Liver (tissue), 9 donors: ENCODE measurements around the gene FCN1. TPM values are rescaled to one million over a fixed set of nuclear protein-coding genes. Genes with fewer than 3 reads are reported as not detected.

Experiments
- DNase-seq: peaks from one replicate; pipeline ENCODE4 v3.0.0-alpha.2; 2017; ENCODE audit warnings: low spot score
- H3K27ac ChIP-seq, 2 donors: one replicate each; pipeline ENCODE4 v1.7.0; 2013; ENCODE audit warnings: inconsistent platforms in 2 of 2, low read length in 2 of 2, control low read depth in 1 of 2, low read depth in 1 of 2, mild to moderate bottlenecking in 1 of 2
- H3K27me3 ChIP-seq, 4 donors: one replicate each; pipeline versions ENCODE4 v1.6.1 to v1.7.0; 2013; ENCODE audit warnings: low read length in 3 of 4, inconsistent platforms in 1 of 4, mild to moderate bottlenecking in 1 of 4, moderate library complexity in 1 of 4; ENCODE audit not compliant: control insufficient read depth in 4 of 4, insufficient read depth in 4 of 4
- H3K36me3 ChIP-seq, 4 donors: one replicate each; pipeline versions ENCODE4 v1.6.1 to v1.7.0; 2013; ENCODE audit warnings: low read length in 3 of 4, mild to moderate bottlenecking in 3 of 4, low read depth in 1 of 4, moderate library complexity in 1 of 4; ENCODE audit not compliant: control insufficient read depth in 4 of 4, insufficient read depth in 3 of 4
- H3K4me1 ChIP-seq, 4 donors: one replicate each; pipeline versions ENCODE4 v1.6.1 to v1.7.0; 2013; ENCODE audit warnings: low read length in 3 of 4, mild to moderate bottlenecking in 3 of 4, moderate library complexity in 1 of 4; ENCODE audit not compliant: control insufficient read depth in 4 of 4, insufficient read depth in 4 of 4
- H3K4me3 ChIP-seq, 3 donors: one replicate each; pipeline versions ENCODE4 v1.6.1 to v1.7.0; 2013; ENCODE audit warnings: low read length in 3 of 3, control low read depth in 1 of 3, low read depth in 1 of 3, mild to moderate bottlenecking in 1 of 3
- H3K9ac ChIP-seq, 2 donors: one replicate each; pipeline ENCODE4 v1.7.0; 2013; ENCODE audit warnings: low read length in 2 of 2, mild to moderate bottlenecking in 2 of 2, moderate library complexity in 2 of 2, control low read depth in 1 of 2, low read depth in 1 of 2
- H3K9me3 ChIP-seq, 4 donors: one replicate each; pipeline versions ENCODE4 v1.6.1 to v1.7.0; 2013; ENCODE audit warnings: low read length in 3 of 4; ENCODE audit not compliant: control insufficient read depth in 4 of 4
- CTCF ChIP-seq: fragments of 150-350 bp; IDR thresholded peaks from 2 replicates; pipeline ENCODE4 v1.5.1; 2017; ENCODE audit warnings: improper control_type of control experiment, low read depth, low read length; ENCODE audit not compliant: missing input control
- EGR1 ChIP-seq, 2 donors: IDR thresholded peaks; 2 replicates each; pipeline ENCODE4 v1.6.1; 2016 to 2018; ENCODE audit warnings: antibody characterized with exemption in 2 of 2, low read depth in 2 of 2
- FOXA2 ChIP-seq: IDR thresholded peaks from 2 replicates; pipeline ENCODE4 v1.6.1; 2016; ENCODE audit warnings: antibody characterized with exemption
- HNF4A ChIP-seq, 2 donors: conservative IDR thresholded peaks; 2 replicates each; pipeline ENCODE4 v1.6.1; 2016; ENCODE audit warnings: antibody characterized with exemption in 2 of 2, mild to moderate bottlenecking in 2 of 2
- HNF4G ChIP-seq: IDR thresholded peaks from 2 replicates; pipeline ENCODE4 v1.6.1; 2016; ENCODE audit warnings: antibody characterized with exemption
- JUND ChIP-seq, 2 donors: IDR thresholded peaks; 2 replicates each; pipeline ENCODE4 v1.6.1; 2016; ENCODE audit warnings: antibody characterized with exemption in 2 of 2
- NR2F2 ChIP-seq: IDR thresholded peaks from 2 replicates; pipeline ENCODE4 v1.6.1; 2016; ENCODE audit warnings: antibody characterized with exemption
- RXRA ChIP-seq, 2 donors: IDR thresholded peaks; 2 replicates each; pipeline ENCODE4 v1.6.1; 2017 to 2018; ENCODE audit warnings: antibody characterized with exemption in 2 of 2, mild to moderate bottlenecking in 1 of 2
- SP1 ChIP-seq: IDR thresholded peaks from 2 replicates; pipeline ENCODE4 v1.6.1; 2018; ENCODE audit warnings: antibody characterized with exemption, mild to moderate bottlenecking
- TAF1 ChIP-seq: conservative IDR thresholded peaks from 2 replicates; pipeline ENCODE4 v1.6.1; 2016; ENCODE audit warnings: antibody characterized with exemption, mild to moderate bottlenecking
- YY1 ChIP-seq: IDR thresholded peaks from 2 replicates; pipeline ENCODE4 v1.6.1; 2016; ENCODE audit warnings: antibody characterized with exemption, mild to moderate bottlenecking
- WGBS: extraction: QIAGEN DNeasy Blood & Tissue Kit; methylation state at CpG from one replicate; pipeline ENCODE4 v1.1.7; 2013; 5-methylcytosine and 5-hydroxymethylcytosine counted together
- polyA plus RNA-seq, 2 donors: library from polyadenylated mRNA; stranded (reverse) in 1 of 2; unstranded in 1 of 2; fragments of 200-250 nt in 1 of 2; fragments of >200 nt in 1 of 2; fragmentation: Nextera tagmentation in 1 of 2; extraction: Ambion mirVana in 1 of 2; gene quantifications; one replicate each; pipeline versions ENCODE4 v1.2.1 to v1.2.3, GENCODE V29; 2013 to 2015
- total RNA-seq, 2 donors: library from RNA; depleted of rRNA; stranded (reverse); fragments of >200 nt; gene quantifications; one replicate each; pipeline ENCODE4 v1.2.3, GENCODE V29; 2014
- TF ChIP-seq, protein P1 (sequence below): IDR thresholded peaks from 2 replicates; pipeline ENCODE4 v1.6.1; 2016; ENCODE audit warnings: antibody characterized with exemption
- TF ChIP-seq, protein P2 (sequence below): IDR thresholded peaks from 2 replicates; pipeline ENCODE4 v1.6.1; 2016; ENCODE audit warnings: antibody characterized with exemption, mild to moderate bottlenecking
- TF ChIP-seq, protein P3 (sequence below): IDR thresholded peaks from 2 replicates; pipeline ENCODE4 v1.6.1; 2016; ENCODE audit warnings: antibody characterized with exemption
- donor health status: healthy.
- donor health status: healthy.
- donor health status: healthy.
- donor health status: healthy.
- donor health status: healthy.

FCN1 gene
- total and polyA plus RNA-seq, 4 donors, result 0.97 to 15.0 (median 5.4) TPM

DNA sequence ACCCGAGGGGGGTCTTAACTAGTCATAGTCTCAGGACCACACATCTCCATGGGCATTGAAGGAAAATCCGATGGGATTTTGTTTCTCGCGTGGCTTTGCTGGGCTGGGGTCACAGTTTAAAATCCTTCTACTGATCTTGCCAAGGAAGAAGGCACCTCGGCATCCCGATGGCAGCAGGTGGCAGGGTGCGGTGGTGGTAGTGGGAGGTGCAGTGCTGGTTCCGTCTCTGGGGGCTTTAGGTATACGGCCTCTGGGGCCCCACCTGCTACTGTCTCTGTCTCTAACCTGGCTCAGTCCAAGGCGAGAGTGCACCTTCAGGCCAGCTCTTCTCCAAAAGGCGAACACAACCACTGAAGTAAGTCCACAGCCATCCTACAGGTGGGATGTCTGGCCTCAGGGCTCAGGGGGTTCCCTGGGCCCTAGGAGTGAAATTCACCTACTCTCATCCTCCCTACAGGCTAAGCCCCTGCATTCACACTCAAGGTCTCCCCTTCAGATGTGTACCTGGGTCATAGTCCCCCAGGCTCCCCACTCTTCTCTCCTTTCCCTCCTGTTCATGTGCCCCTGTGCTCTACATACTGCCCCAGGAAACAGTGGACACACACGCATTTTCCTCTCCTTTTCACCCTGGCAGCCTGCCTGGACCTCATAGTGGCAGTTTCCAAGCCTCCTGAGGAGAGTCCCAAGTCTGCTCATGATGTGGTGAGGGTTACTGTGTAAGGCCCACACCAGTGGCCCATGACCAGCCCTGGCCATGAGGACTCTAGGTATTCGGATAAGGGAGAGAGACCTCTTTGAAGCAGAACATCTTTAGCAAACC lies 37.8 kb downstream of the FCN1 start:
- Histone ChIP-seq H3K4me1 (no peaks in the 10 kb centered on the region), H3K9ac (no peak overlapping the region), H3K4me3 (no peak overlapping the region), H3K27me3 (no peaks in the 10 kb centered on the region), H3K27ac (no peak overlapping the region), H3K36me3 (no peaks in the 10 kb centered on the region), H3K9me3 (no peaks in the 10 kb centered on the region)
- no peak for TF ChIP-seq HNF4G
- no peak for TF ChIP-seq FOXA2
- TF ChIP-seq JUND (IDR thresholded peaks at IDR 0.05), result no peak
- TF ChIP-seq, protein P1, sequence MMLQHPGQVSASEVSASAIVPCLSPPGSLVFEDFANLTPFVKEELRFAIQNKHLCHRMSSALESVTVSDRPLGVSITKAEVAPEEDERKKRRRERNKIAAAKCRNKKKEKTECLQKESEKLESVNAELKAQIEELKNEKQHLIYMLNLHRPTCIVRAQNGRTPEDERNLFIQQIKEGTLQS, result no peak
- TF ChIP-seq CTCF, result no peak
- TF ChIP-seq TAF1, result no peak
- TF ChIP-seq NR2F2, result no peak
- TF ChIP-seq YY1, result no peak
- TF ChIP-seq, protein P2, sequence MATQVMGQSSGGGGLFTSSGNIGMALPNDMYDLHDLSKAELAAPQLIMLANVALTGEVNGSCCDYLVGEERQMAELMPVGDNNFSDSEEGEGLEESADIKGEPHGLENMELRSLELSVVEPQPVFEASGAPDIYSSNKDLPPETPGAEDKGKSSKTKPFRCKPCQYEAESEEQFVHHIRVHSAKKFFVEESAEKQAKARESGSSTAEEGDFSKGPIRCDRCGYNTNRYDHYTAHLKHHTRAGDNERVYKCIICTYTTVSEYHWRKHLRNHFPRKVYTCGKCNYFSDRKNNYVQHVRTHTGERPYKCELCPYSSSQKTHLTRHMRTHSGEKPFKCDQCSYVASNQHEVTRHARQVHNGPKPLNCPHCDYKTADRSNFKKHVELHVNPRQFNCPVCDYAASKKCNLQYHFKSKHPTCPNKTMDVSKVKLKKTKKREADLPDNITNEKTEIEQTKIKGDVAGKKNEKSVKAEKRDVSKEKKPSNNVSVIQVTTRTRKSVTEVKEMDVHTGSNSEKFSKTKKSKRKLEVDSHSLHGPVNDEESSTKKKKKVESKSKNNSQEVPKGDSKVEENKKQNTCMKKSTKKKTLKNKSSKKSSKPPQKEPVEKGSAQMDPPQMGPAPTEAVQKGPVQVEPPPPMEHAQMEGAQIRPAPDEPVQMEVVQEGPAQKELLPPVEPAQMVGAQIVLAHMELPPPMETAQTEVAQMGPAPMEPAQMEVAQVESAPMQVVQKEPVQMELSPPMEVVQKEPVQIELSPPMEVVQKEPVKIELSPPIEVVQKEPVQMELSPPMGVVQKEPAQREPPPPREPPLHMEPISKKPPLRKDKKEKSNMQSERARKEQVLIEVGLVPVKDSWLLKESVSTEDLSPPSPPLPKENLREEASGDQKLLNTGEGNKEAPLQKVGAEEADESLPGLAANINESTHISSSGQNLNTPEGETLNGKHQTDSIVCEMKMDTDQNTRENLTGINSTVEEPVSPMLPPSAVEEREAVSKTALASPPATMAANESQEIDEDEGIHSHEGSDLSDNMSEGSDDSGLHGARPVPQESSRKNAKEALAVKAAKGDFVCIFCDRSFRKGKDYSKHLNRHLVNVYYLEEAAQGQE, result no peak
- no peak for TF ChIP-seq RXRA (IDR thresholded peaks at IDR 0.05)
- TF ChIP-seq HNF4A (conservative IDR thresholded peaks at IDR 0.05), result no peak
- DNase-seq, result no peak
- 83% methylated on average over 13 of the region's 13 CpGs for WGBS

- TF ChIP-seq EGR1 (IDR thresholded peaks at IDR 0.05; ENCODE audit: low read depth in 2 of 2), result no peak
- TF ChIP-seq HNF4A (conservative IDR thresholded peaks at IDR 0.05), result no peak
- no peak for TF ChIP-seq HNF4G
- no peak for TF ChIP-seq FOXA2
- no peak for TF ChIP-seq TAF1
- TF ChIP-seq, protein P3, sequence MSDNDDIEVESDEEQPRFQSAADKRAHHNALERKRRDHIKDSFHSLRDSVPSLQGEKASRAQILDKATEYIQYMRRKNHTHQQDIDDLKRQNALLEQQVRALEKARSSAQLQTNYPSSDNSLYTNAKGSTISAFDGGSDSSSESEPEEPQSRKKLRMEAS, result no peak
- no peak for TF ChIP-seq NR2F2
- no peak for TF ChIP-seq YY1
- no peak for TF ChIP-seq JUND (IDR thresholded peaks at IDR 0.05)
- no peak for TF ChIP-seq SP1
- TF ChIP-seq, protein P2, result no peak
- no peak for TF ChIP-seq RXRA (IDR thresholded peaks at IDR 0.05)
- H3K9ac ChIP-seq, result no peak overlapping the region
- H3K27me3 ChIP-seq, result no peaks in the 10 kb centered on the region
- no peaks in the 10 kb centered on the region for H3K4me1 ChIP-seq
- WGBS, result 79% methylated on average over 4 of the region's 4 CpGs
- H3K36me3 ChIP-seq, result no peaks in the 10 kb centered on the region
- no peak for DNase-seq
- H3K4me3 ChIP-seq, result no peak overlapping the region
- no peaks in the 10 kb centered on the region for H3K9me3 ChIP-seq
- no peak overlapping the region for H3K27ac ChIP-seq
Measured at GRCh38 chr9:134877541-134877940, 40.2 kb downstream of the FCN1 start.
